Measurements from ENCODE around the gene ERC1.

GRCh38 chr12:1496162-1496900 is 505.3 kb downstream of the ERC1 start:
- TF ChIP-seq POLR2A (IDR thresholded peaks at IDR 0.05; ENCODE audit: low read length) (no peak), GATA1 (IDR thresholded peaks at IDR 0.05; ENCODE audit: low read depth, low read length) (no peak)
